ENCODE results near the gene CHD2.

CHD2 gene

DNA sequence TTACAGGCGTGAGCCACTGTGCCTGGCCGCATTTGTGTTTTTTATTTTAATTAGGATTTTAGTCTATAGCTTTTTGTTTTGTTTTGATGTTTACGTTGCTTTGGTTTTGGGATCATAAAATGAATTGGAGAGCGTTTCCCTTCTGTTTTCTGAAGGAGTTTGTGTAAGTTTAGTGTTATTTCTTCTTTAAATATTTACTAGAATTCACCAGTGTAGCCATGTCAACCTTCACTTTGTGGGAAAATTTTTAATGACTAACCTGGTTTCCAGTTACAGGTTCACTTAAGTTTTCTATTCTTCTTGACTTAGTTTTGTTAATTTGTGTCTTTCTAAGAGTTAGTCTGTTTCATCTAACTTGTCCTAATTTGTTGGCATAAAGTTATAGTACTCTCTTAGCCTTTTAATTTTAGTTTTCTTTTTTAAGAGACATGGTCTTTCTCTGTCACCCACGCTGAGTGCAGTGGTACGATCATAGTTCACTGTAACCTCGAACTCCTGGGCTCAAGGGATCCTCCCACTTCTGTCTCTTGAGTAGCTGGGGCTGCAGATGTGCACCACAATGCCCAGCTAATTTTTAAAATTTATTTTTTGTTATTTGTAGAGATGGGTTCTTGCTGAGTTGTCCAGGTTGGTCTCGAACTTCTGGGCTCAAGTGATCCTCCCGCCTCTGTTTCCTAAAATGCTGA, 61.0 kb downstream of the CHD2 start:
- DNase-seq (ENCODE audit: low spot score), result no peak

GRCh38 chr15:92962914-92963313, 62.8 kb downstream of the CHD2 start:
- no peak for DNase-seq (ENCODE audit: low spot score)

- DNase-seq (ENCODE audit: low spot score), result no peak
These were observed 63.7 kb downstream of the CHD2 start for GRCh38 chr15:92963794-92964193.

DNA sequence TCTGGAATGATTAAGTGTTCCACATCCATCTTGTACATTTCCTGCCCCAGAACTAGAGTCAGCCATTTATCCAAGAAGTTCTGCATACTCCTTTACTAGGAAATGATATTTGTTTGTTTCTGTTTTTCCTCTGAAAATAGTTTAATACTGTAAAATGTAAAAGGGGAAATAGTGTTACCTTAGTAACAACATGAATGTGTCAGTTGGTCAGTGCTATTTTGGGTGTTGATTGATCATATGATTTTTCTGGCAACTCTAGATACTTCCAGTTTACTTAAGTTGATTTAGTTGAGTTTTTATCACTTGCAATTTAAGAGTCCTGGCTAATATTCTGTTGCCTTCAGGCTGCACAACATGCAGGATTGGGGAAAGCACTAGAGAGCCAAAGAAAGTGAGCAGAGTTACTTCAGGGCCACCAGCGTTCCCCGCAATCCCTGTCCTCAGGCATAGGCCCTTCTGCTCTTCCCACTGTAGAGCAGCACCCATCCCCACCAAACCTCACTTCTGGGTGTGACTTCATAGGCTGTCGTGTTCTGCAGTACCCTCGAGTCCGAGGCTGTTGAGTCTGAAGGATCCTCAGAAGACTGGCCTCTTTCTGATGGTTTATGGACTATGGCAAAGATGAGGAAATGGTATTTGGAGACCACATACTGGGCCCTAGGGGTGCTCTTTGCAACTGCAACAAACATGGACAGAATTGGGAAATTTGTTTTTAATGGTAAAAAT, 69.0 kb downstream of the CHD2 start:
- peak; percentile 3 for DNase-seq (ENCODE audit: low spot score)

GRCh38 chr15:92970656-92971055, 70.5 kb downstream of the CHD2 start:
- no peak for DNase-seq (ENCODE audit: low spot score)

DNA sequence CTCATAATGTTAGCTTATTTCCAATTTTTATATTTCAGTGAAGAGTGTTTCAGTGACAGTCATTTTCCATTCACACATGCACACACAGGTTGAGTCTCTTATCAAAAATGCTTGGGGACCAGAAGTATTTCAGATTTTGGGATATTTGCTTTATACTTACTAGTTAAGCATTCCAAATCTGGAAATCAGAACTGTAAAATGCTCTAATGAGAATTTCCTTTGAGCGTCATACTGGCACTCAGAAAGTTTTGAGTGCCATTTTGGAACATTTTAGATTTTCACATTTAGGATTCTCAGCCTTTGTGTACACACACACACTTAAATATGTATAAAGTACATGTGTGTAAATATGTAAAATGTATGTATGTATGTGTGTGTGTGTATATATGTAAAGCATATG, 71.0 kb downstream of the CHD2 start:
- DNase-seq (ENCODE audit: low spot score), result no peak

DNA sequence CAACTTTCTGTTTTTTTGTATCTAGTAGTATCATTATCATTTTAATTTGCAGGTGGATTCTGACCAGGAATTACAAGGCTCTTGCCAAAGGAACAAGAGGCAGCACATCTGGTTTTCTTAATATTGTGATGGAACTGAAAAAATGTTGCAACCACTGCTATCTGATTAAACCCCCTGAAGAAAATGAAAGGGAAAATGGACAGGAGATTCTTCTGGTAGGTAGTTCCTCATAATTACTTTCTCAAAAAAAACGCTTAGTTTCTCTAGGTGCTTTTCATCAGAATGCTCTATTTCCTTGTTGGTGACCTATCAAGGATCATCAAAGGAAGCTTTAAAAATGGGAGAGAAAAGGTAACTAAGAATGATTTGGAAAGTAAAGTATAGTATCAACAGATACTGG, 71.6 kb downstream of the CHD2 start:
- no peak for DNase-seq (ENCODE audit: low spot score)

DNA sequence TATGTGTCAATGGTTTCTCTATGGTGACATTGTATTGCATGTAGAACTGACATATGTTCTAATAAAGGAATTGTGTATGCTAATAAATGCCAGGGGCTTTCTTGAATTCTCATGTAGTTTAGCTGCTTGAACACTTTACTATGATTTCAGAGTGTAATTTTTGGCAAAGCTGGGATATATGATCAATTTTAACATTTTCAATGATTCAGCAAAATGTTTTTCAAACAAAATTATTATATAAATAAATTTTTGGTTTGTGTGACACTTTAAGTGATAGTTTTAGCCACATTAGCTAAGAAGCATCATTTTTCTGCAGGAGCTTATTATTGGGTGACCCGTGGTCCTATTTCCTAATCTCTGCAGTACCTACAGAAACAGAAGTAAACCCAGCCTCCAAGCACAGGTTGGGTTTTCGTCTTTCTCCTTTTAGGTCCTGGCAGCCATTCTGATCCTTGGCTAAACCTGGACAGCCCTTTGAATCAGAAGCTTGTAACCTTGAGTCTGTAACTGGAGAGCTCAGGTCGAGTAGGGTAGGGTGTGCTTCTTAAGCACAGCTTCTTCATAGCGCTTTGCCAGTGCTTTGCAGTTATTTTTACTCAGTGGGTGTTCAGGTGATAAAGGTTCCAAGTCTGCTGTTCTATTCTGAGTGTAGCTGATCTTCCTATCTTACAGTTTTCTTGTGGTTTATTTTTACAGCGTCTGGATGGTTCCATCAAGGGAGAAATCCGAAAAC, 74.2 kb downstream of the CHD2 start:
- no peak for DNase-seq (ENCODE audit: low spot score)

GRCh38 chr15:92979011-92979701, 79.0 kb downstream of the CHD2 start:
- DNase-seq (ENCODE audit: low spot score), result no peak

DNA sequence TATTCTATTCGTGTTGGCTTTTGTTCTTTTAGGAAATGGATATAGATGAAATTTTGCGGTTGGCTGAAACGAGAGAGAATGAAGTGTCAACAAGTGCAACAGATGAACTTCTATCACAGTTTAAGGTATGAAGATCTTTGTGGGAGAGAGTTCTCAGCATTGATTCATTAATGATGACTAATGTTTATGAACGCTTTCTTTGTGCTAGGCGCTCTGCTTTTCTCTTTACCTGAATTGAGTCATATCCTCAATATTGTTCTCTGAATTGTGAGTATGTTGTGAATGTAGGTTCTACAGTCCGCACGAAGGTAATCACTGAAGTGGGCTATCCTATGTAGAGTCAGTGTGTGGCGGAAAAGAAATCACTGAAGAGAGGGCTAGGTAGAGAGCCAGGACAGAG, 81.2 kb downstream of the CHD2 start:
- DNase-seq (ENCODE audit: low spot score), result no peak

- no peak for DNase-seq (ENCODE audit: low spot score)
These were observed 84.0 kb downstream of the CHD2 start for GRCh38 chr15:92984161-92984560.

DNA sequence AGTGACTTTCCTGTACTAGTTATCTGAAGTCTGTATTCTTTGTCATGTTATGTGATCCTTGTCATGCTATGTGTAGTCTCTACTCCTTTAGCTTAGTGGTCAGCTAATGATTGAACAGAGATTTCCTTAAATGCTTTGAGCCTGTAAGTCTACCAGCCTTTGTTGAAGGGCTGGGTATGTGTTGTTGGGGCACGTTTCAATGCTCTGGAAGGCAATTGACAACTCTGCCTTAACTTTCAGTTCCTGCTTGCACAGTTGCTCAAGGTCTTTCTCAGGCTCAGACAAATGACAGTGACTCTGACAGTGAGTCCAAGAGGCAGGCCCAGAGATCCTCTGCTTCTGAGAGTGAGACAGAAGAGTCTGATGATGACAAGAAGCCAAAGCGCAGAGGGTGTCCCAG, 89.3 kb downstream of the CHD2 start:
- no peak for DNase-seq (ENCODE audit: low spot score)

DNA sequence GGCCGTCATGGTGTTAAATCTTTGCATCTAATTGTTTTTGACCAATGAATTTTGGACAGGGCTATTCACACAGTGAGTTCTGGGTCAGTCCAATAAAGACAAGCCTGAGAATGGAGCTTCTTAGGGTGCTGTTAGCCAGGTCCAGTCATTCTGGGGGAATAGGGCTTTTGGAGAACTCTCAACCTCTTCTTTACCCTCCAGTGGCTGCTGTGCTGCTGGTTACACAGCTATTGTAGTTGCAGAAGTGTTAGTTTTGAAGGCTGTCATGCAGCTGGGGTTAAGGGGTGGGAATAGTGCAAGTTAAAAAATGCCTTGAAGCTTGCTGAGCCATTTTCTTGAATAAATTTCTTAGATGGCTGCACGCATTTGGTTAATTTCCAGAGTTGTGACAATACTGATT, 89.9 kb downstream of the CHD2 start:
- DNase-seq (ENCODE audit: low spot score), result no peak

- DNase-seq (ENCODE audit: low spot score), result no peak
These were observed 92.6 kb downstream of the CHD2 start for GRCh38 chr15:92992720-92993119.

- DNase-seq (ENCODE audit: low spot score), result no peak
These were observed 97.7 kb downstream of the CHD2 start for GRCh38 chr15:92997821-92998220.

DNA sequence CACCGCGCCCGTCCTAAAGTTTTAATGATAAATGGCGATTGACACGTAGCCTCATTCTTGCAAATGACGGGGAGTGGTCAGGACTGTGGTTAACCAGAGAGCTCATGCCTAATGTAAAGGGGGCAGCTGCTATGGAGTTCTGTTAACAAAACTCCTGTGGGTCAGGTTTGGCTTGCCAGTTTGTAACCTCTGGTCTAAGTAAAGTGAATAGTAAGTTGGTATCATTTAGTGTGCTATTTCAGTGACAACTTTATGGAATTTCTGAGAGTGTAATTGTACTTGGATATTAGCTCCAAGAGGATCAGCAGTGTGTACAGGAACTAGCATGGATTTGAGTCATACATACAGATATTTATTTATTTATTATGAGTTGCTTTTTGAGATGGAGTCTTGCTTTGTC, 101.0 kb downstream of the CHD2 start:
- DNase-seq (ENCODE audit: low spot score), result no peak

DNA sequence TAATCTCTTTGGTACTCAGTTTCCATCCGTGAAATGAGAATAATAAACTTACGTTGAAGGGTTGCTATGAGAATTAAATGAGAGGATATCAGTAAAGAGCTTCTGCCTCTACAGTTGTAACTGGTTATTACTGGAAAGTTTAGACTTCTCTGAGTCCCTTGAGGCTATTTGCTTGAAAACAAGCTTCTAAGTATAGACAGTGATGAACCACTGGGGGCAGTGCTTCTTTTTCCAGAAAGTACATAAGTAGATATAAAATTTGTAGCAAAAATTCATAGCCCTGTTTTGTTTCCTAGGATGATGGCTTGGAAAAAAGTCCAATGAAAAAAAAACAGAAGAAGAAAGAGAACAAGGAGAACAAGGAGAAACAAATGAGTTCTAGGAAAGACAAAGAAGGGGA, 101.8 kb downstream of the CHD2 start:
- DNase-seq (ENCODE audit: low spot score), result no peak

DNA sequence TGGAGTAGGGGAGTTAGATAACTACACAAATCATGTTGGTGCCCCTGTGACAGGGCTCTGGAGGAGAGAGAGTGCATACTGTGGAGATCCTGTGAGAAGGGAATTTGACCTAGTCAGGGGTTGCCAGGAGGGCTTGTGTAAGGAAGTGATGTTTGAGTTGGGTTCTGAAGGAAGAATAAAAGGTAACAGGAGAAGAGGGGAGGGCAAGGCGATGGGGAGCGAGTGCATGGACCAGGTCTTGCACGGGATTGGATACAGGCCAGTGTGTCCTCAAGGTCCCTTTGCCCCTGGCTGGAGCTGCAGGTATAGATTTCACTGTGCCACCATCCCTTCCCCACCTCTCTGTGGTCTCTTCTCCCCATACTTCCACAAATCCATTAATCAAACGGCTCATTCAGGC, 105.0 kb downstream of the CHD2 start:
- DNase-seq (ENCODE audit: low spot score), result no peak

- DNase-seq (ENCODE audit: low spot score), result no peak
These were observed 107.9 kb downstream of the CHD2 start for GRCh38 chr15:93007994-93008393.

- DNase-seq (ENCODE audit: low spot score), result no peak
These were observed 112.7 kb downstream of the CHD2 start for GRCh38 chr15:93012786-93013185.

GRCh38 chr15:93017526-93017925, 117.4 kb downstream of the CHD2 start:
- DNase-seq (ENCODE audit: low spot score), result no peak

DNA sequence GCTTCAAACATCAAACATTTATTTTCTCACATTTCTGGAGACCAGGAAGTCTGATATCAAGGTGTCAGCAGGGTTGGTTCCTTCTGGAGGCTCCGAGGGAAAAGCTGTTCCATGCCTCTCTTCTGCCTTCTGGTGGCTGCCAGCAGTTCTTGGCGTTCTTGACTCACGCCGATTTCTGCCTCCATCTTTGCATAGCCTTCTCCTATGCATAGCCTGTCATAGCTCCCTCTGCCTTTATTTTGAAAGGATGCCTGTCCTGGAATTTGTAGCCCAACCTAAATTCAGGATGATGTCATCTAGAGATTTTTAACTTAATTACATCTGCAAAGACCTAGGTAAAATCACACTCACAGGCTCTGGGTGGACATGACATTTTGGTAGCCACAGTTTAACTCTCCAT, 118.5 kb downstream of the CHD2 start:
- DNase-seq (ENCODE audit: low spot score), result no peak

GRCh38 chr15:93019090-93019489, 119.0 kb downstream of the CHD2 start:
- no peak for DNase-seq (ENCODE audit: low spot score)

All from hepatic stellate cell (primary cell).